Ovary (tissue), 9 donors: Measurements from ENCODE around the gene ZNF778. TPM values are rescaled to one million over a fixed set of nuclear protein-coding genes. Genes with fewer than 3 reads are reported as not detected.
"Not testable (repeated sequence)": the region's sequence is repeated elsewhere in the genome, so short reads cannot be mapped to it uniquely, and the experiment has no call there.

Source experiments
- DNase-seq, 5 donors: peaks; one replicate each; pipeline ENCODE4 v3.0.0-alpha.2; 2019 to 2020
- H3K27ac ChIP-seq, 2 donors: fragments of 200-600 bp; one replicate each; pipeline versions ENCODE4 v1.5.1 to v1.8.0; 2019 to 2022
- H3K27me3 ChIP-seq: fragments of 200-600 bp; one replicate; pipeline ENCODE4 v1.8.0; 2022
- H3K36me3 ChIP-seq: fragments of 200-600 bp; sonication (generic); one replicate; pipeline ENCODE4 v1.5.1; 2019
- H3K4me1 ChIP-seq: one replicate; pipeline ENCODE4 v1.8.1; 2013; ENCODE audit warnings: mild to moderate bottlenecking, moderate library complexity; ENCODE audit not compliant: insufficient read depth
- H3K4me3 ChIP-seq: fragments of 200-600 bp; sonication (generic); one replicate; pipeline ENCODE4 v1.5.1; 2017
- H3K9me3 ChIP-seq, 2 donors: fragments of 200-600 bp in 1 of 2; sonication (generic) in 1 of 2; one replicate each; pipeline versions ENCODE4 v1.5.1 to v1.8.1; 2013 to 2019; ENCODE audit warnings: mild to moderate bottlenecking in 1 of 2, moderate library complexity in 1 of 2
- CTCF ChIP-seq, 3 donors: fragments of 450-650 bp in 2 of 3; fragments of 200-600 bp in 1 of 3; IDR thresholded peaks; one replicate each; pipeline versions ENCODE4 v1.5.1 to v1.8.0; 2016 to 2022; ENCODE audit warnings: antibody characterized with exemption in 3 of 3, mild to moderate bottlenecking in 1 of 3
- EP300 ChIP-seq: sonication (generic); formaldehyde crosslinking; IDR thresholded peaks from one replicate; pipeline ENCODE4 v1.6.1; 2017; ENCODE audit warnings: antibody characterized with exemption
- POLR2A ChIP-seq: fragments of 450-650 bp; IDR thresholded peaks from one replicate; pipeline ENCODE4 v1.6.1; 2017; ENCODE audit warnings: antibody characterized with exemption, mild to moderate bottlenecking, moderate library complexity
- WGBS, 3 donors: extraction: QIAGEN DNeasy Blood & Tissue Kit in 1 of 3; methylation state at CpG; one replicate each; pipeline versions ENCODE4 v1.1.5 to v1.1.7; 2013 to 2017; 5-methylcytosine and 5-hydroxymethylcytosine counted together
- intact Hi-C, 4 donors: fragments of 100-400 bp; cut with DNase I; formaldehyde crosslinking; loops; one replicate each; pipeline versions ENCODE4 v1.11.0 to v1.15.1; 2022 to 2023
- polyA plus RNA-seq, 2 donors: library from polyadenylated mRNA; stranded (reverse); fragments of 200-250 nt in 1 of 2; fragments of 350-450 nt in 1 of 2; fragmentation: Illumina TruSeq in 1 of 2; extraction: RNeasy Lipid Tissue Mini Kit (QIAGEN cat#74804) in 1 of 2; gene quantifications; one replicate each; pipeline ENCODE4 v1.2.3, GENCODE V29; 2013 to 2014
- total RNA-seq, 7 donors: library from RNA; depleted of rRNA in 2 of 7; stranded (reverse); fragments of >200 nt in 2 of 7; fragmentation: NEBNext Ultra II Directional in 3 of 7; extraction: Animal tissue kit (Norgen Biotek cat#: 25700) in 3 of 7; gene quantifications; one replicate each; pipeline versions ENCODE4 v1.1.0 to v1.2.4, GENCODE V29; 2016 to 2023
- donor health status: DM: no; HTN: no; CAD: no; lungs with moderate emphysema.
- donor health status: DM: no; HTN: no; CAD: no.
- donor health status: Bipolar disorder and iron deficiency.
- donor health status: DM: yes; HTN: yes; CAD: no.
- donor health status: DM: no; HTN: no; CAD: no.
- donor health status: DM: yes; HTN: yes; CAD: no.

Gene ZNF778
- total and polyA plus RNA-seq, 9 donors: 1.8 to 71.9 (median 8.3) TPM

- no peak overlapping the region for H3K27ac ChIP-seq
- no peaks in the 10 kb centered on the region for H3K27me3 ChIP-seq
- TF ChIP-seq POLR2A (no peak), EP300 (no peak), CTCF (IDR thresholded peaks at IDR 0.05) (no peak)
- H3K4me3 ChIP-seq: no peak overlapping the region
- peaks cover 5% of the 10 kb centered on the region for H3K4me1 ChIP-seq
- no peak for DNase-seq
- intact Hi-C loops: loop anchor here in 2 of 4 donors (10.0 kb wide), 2 partner anchors 241 to 321 kb away; partner anchors contain the start of gene RPL13 (in 1 of the 2)
- H3K9me3 ChIP-seq: no peaks in the 10 kb centered on the region
- H3K36me3 ChIP-seq: no peaks in the 10 kb centered on the region
- 66 to 81% (median 75%) methylated on average over 5 of the region's 5 CpGs for WGBS, 3 donors
Observed at GRCh38 chr16:89243664-89244063, 26.2 kb downstream of the ZNF778 start.

- not testable (repeated sequence) for H3K27me3 ChIP-seq, H3K27ac ChIP-seq, DNase-seq, H3K4me3 ChIP-seq, H3K36me3 ChIP-seq, H3K4me1 ChIP-seq, H3K9me3 ChIP-seq
- intact Hi-C loops: loop anchor here in 2 of 4 donors (10.0 kb wide), 2 partner anchors 241 to 321 kb away; partner anchors contain the start of gene RPL13 (in 1 of the 2)
- WGBS, 3 donors: 54 to 66% (median 58%) methylated on average over 13 of the region's 13 CpGs
Observed at GRCh38 chr16:89244264-89244663, 26.8 kb downstream of the ZNF778 start.

GRCh38 chr16:89244754-89245153 lies 27.3 kb downstream of the ZNF778 start:
- Histone ChIP-seq H3K27ac (no peak overlapping the region), H3K9me3 (no peaks in the 10 kb centered on the region), H3K4me1 (peaks cover 5% of the 10 kb centered on the region), H3K4me3 (no peak overlapping the region), H3K27me3 (no peaks in the 10 kb centered on the region), H3K36me3 (no peaks in the 10 kb centered on the region)
- DNase-seq: no peak
- 53 to 67% (median 58%) methylated on average over 12 of the region's 12 CpGs for WGBS, 3 donors
- TF ChIP-seq POLR2A (no peak), EP300 (no peak), CTCF (IDR thresholded peaks at IDR 0.05) (no peak)
- intact Hi-C loops: loop anchor here in 2 of 4 donors (10.0 kb wide), 2 partner anchors 240 to 320 kb away; partner anchors contain the start of gene RPL13 (in 1 of the 2)

GRCh38 chr16:89246383-89246902 lies 28.9 kb downstream of the ZNF778 start:
- 40 to 51% (median 40%) methylated on average over 13 of the region's 13 CpGs for WGBS, 3 donors
- Histone ChIP-seq H3K27ac (peak overlapping the region in 1 of 2 donors; percentile 6), H3K4me3 (peak overlapping the region; percentile 34), H3K9me3 (no peaks in the 10 kb centered on the region), H3K27me3 (no peaks in the 10 kb centered on the region), H3K36me3 (no peaks in the 10 kb centered on the region), H3K4me1 (peaks cover 5% of the 10 kb centered on the region)
- intact Hi-C loops: loop anchor here in 3 of 4 donors (2.0 to 10.0 kb wide), 3 partner anchors 238 to 318 kb away; partner anchors contain the start of gene RPL13 (in 1 of the 3)
- TF ChIP-seq POLR2A (no peak), CTCF (IDR thresholded peaks at IDR 0.05) (no peak), EP300 (no peak)
- DNase-seq: no peak
